Nephron (organoid): ENCODE results near the gene MPL.

Experiments used
- H3K27ac Mint-ChIP-seq, 3 experiments: 2 replicates each; pipeline ENCODE4 v1.8.0; 2020; ENCODE audit warnings: mixed read lengths in 3 of 3, mild to moderate bottlenecking in 2 of 3, moderate library complexity in 1 of 3
- H3K27me3 Mint-ChIP-seq: 2 replicates; pipeline ENCODE4 v1.8.0; 2021; ENCODE audit warnings: low read depth, mild to moderate bottlenecking, moderate library complexity, mixed read lengths
- H3K36me3 Mint-ChIP-seq: 2 replicates; pipeline ENCODE4 v1.8.0; 2020; ENCODE audit warnings: low read depth, mixed read lengths
- H3K4me1 Mint-ChIP-seq: 2 replicates; pipeline ENCODE4 v1.8.0; 2020; ENCODE audit warnings: mixed read lengths
- H3K4me3 Mint-ChIP-seq, 3 experiments: 2 replicates each; pipeline ENCODE4 v1.8.0; 2020; ENCODE audit warnings: mild to moderate bottlenecking in 3 of 3, mixed read lengths in 3 of 3, moderate library complexity in 2 of 3
- H3K9me3 Mint-ChIP-seq: 2 replicates; pipeline ENCODE4 v1.8.0; 2020; ENCODE audit warnings: mixed read lengths
- TF ChIP-seq, protein P1 (sequence below), 3 experiments: fragments of 200-600 bp; sonication (generic); IDR thresholded peaks; one replicate each; pipeline ENCODE4 v1.5.0; 2021; ENCODE audit warnings: antibody characterized with exemption in 3 of 3; ENCODE audit not compliant: unreplicated experiment in 3 of 3

MPL gene

DNA sequence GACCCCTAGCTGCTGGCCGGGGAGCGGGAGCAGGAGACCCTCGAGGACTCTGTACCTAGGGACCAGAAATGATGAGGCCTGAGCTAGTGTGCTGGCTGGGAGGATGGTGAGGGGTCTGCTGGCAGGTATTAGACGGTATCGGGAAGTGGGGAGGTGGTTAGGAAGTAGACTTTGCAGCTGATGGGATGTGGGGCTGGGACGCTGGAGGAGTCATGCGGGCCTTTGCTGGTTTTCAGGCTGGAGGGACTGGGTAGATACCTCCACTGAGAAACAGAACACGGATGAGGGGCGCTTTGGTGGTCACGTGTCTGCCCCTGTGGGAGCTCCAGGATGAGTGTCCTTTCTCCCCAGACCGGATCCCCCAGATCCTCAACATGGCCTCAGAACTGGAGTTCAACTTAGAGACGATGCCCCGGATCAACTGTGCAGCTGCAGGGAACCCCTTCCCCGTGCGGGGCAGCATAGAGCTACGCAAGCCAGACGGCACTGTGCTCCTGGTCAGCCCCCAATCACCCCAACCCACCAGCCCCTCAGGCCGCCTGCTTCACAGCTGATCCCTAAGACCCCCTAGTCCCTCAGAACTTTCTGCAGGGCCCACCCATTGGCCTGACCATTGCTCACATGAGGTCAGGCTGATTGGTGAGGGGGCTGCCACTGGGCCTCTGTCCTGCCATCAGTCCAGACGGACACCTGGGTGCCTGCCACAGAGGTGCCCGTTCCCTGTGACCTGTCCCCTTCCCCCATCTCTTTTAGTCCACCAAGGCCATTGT is 28.8 kb upstream of the MPL start:
- H3K4me1 Mint-ChIP-seq = peaks cover 6% of the 10 kb centered on the region
- no peaks in the 10 kb centered on the region for H3K9me3 Mint-ChIP-seq
- H3K27ac Mint-ChIP-seq = no peak overlapping the region
- H3K27me3 Mint-ChIP-seq = peaks cover 3% of the 10 kb centered on the region
- no peak overlapping the region for H3K4me3 Mint-ChIP-seq
- TF ChIP-seq, protein P1, sequence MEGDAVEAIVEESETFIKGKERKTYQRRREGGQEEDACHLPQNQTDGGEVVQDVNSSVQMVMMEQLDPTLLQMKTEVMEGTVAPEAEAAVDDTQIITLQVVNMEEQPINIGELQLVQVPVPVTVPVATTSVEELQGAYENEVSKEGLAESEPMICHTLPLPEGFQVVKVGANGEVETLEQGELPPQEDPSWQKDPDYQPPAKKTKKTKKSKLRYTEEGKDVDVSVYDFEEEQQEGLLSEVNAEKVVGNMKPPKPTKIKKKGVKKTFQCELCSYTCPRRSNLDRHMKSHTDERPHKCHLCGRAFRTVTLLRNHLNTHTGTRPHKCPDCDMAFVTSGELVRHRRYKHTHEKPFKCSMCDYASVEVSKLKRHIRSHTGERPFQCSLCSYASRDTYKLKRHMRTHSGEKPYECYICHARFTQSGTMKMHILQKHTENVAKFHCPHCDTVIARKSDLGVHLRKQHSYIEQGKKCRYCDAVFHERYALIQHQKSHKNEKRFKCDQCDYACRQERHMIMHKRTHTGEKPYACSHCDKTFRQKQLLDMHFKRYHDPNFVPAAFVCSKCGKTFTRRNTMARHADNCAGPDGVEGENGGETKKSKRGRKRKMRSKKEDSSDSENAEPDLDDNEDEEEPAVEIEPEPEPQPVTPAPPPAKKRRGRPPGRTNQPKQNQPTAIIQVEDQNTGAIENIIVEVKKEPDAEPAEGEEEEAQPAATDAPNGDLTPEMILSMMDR (IDR thresholded peaks at IDR 0.05; ENCODE audit: unreplicated experiment in 3 of 3) = no peak
- H3K36me3 Mint-ChIP-seq = no peaks in the 10 kb centered on the region

DNA sequence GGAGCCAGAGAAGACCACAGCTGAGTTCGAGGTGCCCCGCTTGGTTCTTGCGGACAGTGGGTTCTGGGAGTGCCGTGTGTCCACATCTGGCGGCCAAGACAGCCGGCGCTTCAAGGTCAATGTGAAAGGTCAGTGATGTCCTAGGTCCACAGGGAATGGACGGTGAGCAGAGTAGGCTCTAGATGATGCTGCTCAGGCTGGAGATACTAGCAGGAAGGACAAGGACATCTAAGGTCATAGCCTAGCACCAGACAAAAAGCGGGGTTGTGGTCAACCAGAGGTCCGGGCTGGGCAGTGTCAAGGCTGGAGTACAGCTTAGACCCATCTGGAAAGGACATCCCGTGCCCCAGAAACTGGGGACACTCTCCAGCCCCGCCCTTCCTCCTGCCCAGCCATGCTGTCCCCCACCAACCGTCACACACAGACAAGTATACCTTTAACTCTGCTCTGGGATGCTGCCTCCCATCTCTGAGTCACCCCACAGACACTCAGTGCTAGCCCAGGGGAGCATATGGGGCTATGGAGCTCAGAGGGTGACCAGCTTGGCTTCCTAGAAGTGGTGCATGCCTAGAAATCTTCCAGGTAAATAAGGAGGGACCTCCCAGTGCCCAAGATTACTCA is 28.1 kb upstream of the MPL start:
- peaks cover under 1% of the 10 kb centered on the region for H3K4me1 Mint-ChIP-seq
- H3K9me3 Mint-ChIP-seq = no peaks in the 10 kb centered on the region
- no peaks in the 10 kb centered on the region for H3K36me3 Mint-ChIP-seq
- H3K27ac Mint-ChIP-seq = no peak overlapping the region
- peaks cover 3% of the 10 kb centered on the region for H3K27me3 Mint-ChIP-seq
- TF ChIP-seq, protein P1 (IDR thresholded peaks at IDR 0.05; ENCODE audit: unreplicated experiment in 3 of 3) = no peak
- H3K4me3 Mint-ChIP-seq = no peak overlapping the region

DNA sequence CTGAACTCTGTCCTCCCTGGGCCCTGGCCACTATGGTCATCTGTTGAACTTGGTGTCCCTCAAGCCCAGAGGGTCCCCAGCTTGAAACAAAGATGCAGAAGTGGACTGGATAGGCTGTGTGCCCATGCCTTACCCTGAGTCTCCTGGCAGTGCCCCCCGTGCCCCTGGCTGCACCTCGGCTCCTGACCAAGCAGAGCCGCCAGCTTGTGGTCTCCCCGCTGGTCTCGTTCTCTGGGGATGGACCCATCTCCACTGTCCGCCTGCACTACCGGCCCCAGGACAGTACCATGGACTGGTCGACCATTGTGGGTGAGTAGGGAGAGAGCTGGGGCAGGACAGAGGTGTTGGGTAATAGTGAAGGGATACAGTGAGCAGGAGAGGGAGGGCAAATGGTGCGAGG is 26.1 kb upstream of the MPL start:
- TF ChIP-seq, protein P1 (IDR thresholded peaks at IDR 0.05; ENCODE audit: unreplicated experiment in 3 of 3) = no peak
- H3K27me3 Mint-ChIP-seq = peaks cover 6% of the 10 kb centered on the region
- H3K4me1 Mint-ChIP-seq = no peaks in the 10 kb centered on the region
- H3K9me3 Mint-ChIP-seq = no peaks in the 10 kb centered on the region
- H3K36me3 Mint-ChIP-seq = no peaks in the 10 kb centered on the region
- H3K27ac Mint-ChIP-seq = no peak overlapping the region
- H3K4me3 Mint-ChIP-seq = no peak overlapping the region

DNA sequence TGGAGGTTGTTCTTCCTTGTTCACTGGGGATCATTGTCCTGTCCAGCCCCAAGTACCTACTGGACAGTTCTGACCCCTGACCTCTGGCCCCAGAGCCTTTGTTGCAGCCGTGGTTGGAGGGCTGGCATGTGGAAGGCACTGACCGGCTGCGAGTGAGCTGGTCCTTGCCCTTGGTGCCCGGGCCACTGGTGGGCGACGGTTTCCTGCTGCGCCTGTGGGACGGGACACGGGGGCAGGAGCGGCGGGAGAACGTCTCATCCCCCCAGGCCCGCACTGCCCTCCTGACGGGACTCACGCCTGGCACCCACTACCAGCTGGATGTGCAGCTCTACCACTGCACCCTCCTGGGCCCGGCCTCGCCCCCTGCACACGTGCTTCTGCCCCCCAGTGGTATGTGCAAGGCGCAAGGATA is 25.4 kb upstream of the MPL start:
- H3K4me1 Mint-ChIP-seq = no peaks in the 10 kb centered on the region
- no peaks in the 10 kb centered on the region for H3K9me3 Mint-ChIP-seq
- no peak overlapping the region for H3K27ac Mint-ChIP-seq
- H3K27me3 Mint-ChIP-seq = peaks cover 6% of the 10 kb centered on the region
- H3K36me3 Mint-ChIP-seq = no peaks in the 10 kb centered on the region
- TF ChIP-seq, protein P1 (IDR thresholded peaks at IDR 0.05; ENCODE audit: unreplicated experiment in 3 of 3) = no peak
- no peak overlapping the region for H3K4me3 Mint-ChIP-seq

DNA sequence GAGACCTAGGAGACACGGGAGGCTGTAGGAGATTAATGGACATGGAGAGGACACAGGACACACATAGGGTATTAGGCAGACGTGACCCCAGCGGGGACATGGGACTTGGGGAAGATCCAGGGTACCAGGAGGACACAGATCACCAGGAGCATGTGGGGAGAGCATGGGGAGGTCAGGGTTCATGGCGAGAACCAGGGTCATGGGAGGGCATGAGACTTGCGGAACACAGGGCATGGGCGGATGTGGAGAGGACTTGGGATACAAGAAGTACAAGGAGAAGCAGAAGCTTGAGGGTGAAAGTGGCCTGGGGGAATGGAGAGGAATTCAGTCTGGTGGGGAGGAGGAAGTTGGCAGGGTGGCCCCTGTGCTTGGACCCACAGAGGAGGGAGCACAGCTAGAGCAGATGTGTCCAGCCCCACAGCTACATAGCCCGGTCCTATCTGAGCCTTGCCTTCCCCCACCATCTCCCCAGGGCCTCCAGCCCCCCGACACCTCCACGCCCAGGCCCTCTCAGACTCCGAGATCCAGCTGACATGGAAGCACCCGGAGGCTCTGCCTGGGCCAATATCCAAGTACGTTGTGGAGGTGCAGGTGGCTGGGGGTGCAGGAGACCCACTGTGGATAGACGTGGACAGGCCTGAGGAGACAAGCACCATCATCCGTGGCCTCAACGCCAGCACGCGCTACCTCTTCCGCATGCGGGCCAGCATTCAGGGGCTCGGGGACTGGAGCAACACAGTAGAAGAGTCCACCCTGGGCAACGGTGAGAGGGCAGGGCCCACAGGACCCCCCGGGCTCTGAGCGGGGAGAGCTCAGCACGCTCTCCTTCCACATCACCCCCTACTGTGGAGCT is 24.7 kb upstream of the MPL start:
- TF ChIP-seq, protein P1 (IDR thresholded peaks at IDR 0.05; ENCODE audit: unreplicated experiment in 3 of 3) = no peak
- Mint-ChIP-seq H3K27ac (no peak overlapping the region), H3K9me3 (no peaks in the 10 kb centered on the region), H3K27me3 (peaks cover 6% of the 10 kb centered on the region), H3K4me3 (no peak overlapping the region), H3K4me1 (no peaks in the 10 kb centered on the region), H3K36me3 (no peaks in the 10 kb centered on the region)
